ENCODE results near the gene SLC27A2. TPM values are rescaled to one million over a fixed set of nuclear protein-coding genes. Genes with fewer than 3 reads are reported as not detected.
"Not testable (repeated sequence)": the region's sequence is repeated elsewhere in the genome, so short reads cannot be mapped to it uniquely, and the experiment has no call there.

The SLC27A2 gene
- total and polyA plus RNA-seq, 2 donors from 2014 or later, result 26.5 to 31.2 TPM

DNA sequence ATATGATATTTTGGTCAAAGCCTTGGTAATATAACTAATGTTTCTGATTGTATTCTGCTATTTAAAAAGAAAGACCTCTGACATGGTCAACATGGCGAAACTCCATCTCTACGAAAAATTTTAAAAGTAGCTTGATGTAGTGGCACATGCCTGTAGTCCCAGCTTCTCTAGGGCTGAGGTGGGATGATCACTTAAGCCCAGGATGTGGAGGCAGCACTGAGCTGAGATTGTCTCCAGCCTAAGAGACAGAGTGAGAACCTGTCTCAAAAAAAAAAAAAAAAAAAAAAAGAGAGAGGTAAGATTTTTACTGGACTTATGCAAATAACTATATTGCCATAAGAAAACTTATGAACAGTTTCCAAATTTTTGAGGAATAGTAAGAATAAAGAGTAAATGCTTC is 30.5 kb upstream of the SLC27A2 start:
- DNase-seq, result no peak
- Histone ChIP-seq H3K9ac (ENCODE audit: low read length in 3 of 3) (no peak overlapping the region), H3K4me3 (ENCODE audit: low read length in 3 of 3) (no peak overlapping the region), H3K4me1 (ENCODE audit: control insufficient read depth in 2 of 3, insufficient read depth in 2 of 3, low read depth in 1 of 3, low read length in 3 of 3) (no peaks in the 10 kb centered on the region), H3K27ac (ENCODE audit: low read depth in 2 of 2, low read length in 2 of 2) (no peak overlapping the region), H3K27me3 (ENCODE audit: control insufficient read depth, insufficient read depth, low read length) (no peaks in the 10 kb centered on the region), H3K9me3 (ENCODE audit: control insufficient read depth in 2 of 3, insufficient read depth in 1 of 3, low read length in 3 of 3) (no peaks in the 10 kb centered on the region), H3K36me3 (ENCODE audit: control insufficient read depth in 2 of 3, insufficient read depth in 3 of 3, low read length in 3 of 3) (no peaks in the 10 kb centered on the region)
- no peak for FAIRE-seq
- TF ChIP-seq, protein P1, sequence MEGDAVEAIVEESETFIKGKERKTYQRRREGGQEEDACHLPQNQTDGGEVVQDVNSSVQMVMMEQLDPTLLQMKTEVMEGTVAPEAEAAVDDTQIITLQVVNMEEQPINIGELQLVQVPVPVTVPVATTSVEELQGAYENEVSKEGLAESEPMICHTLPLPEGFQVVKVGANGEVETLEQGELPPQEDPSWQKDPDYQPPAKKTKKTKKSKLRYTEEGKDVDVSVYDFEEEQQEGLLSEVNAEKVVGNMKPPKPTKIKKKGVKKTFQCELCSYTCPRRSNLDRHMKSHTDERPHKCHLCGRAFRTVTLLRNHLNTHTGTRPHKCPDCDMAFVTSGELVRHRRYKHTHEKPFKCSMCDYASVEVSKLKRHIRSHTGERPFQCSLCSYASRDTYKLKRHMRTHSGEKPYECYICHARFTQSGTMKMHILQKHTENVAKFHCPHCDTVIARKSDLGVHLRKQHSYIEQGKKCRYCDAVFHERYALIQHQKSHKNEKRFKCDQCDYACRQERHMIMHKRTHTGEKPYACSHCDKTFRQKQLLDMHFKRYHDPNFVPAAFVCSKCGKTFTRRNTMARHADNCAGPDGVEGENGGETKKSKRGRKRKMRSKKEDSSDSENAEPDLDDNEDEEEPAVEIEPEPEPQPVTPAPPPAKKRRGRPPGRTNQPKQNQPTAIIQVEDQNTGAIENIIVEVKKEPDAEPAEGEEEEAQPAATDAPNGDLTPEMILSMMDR (IDR thresholded peaks at IDR 0.05; ENCODE audit: borderline replicate concordance, extremely low read depth, insufficient read depth), result no peak
- intact Hi-C loops (cut with DNase I), result no loop called here

DNA sequence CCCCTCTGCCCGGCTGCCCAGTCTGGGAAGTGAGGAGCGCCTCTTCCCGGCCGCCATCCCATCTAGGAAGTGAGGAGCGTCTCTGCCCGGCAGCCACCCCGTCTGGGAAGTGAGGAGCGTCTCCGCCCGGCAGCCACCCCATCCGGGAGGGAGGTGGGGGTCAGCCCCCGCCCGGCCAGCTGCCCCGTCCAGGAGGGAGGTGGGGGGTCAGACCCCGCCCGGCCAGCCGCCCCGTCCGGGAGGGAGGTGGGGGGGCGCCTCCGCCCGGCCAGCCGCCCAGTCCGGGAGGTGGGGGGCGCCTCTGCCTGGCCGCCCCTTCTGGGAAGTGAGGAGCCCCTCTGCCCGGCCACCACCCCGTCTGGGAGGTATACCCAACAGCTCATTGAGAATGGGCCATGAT is 23.8 kb upstream of the SLC27A2 start:
- H3K9ac ChIP-seq (ENCODE audit: low read length in 3 of 3); DNase-seq; H3K36me3 ChIP-seq (ENCODE audit: control insufficient read depth in 2 of 3, insufficient read depth in 3 of 3, low read length in 3 of 3); H3K9me3 ChIP-seq (ENCODE audit: control insufficient read depth in 2 of 3, insufficient read depth in 1 of 3, low read length in 3 of 3); H3K4me1 ChIP-seq (ENCODE audit: control insufficient read depth in 2 of 3, insufficient read depth in 2 of 3, low read depth in 1 of 3, low read length in 3 of 3); H3K4me3 ChIP-seq (ENCODE audit: low read length in 3 of 3); FAIRE-seq; intact Hi-C loops (cut with DNase I); H3K27ac ChIP-seq (ENCODE audit: low read depth in 2 of 2, low read length in 2 of 2); H3K27me3 ChIP-seq (ENCODE audit: control insufficient read depth, insufficient read depth, low read length): not testable (repeated sequence)

DNA sequence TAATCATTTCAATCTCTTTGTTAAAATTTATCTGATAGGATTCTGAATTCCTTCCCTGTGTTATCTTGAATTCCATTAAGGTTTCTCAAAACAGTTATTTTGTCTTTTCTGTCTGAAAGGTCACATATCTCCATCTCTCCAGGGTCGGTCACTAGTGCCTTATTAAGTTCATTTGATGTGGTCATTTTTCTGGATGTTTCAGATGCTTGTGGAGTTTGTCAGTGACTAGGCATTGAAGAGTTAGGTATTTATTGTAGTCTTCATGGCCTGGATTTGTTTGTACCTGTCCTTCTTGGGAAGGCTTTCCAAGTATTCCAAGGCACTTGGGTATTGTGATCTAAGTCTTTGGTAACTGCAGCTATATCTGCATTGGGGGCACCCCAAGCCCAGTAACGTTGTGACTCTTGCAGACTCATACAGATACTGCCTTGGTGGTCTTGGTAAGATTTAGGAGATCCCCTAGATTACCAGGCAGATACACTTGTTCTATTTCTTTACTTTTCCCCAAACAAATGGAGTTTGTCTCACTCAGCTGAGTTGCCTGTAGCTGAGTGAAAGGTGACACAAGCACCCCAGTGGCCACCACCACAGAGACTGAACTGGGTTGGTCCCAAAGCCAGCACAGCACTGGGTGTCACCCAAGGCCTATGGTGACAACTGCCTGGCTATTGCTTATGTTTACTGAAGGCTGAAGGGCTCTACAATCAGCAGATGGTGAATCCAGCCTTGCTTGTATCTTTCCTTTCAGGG is 18.9 kb upstream of the SLC27A2 start:
- Histone ChIP-seq H3K27me3 (ENCODE audit: control insufficient read depth, insufficient read depth, low read length) (no peaks in the 10 kb centered on the region), H3K27ac (ENCODE audit: low read depth in 2 of 2, low read length in 2 of 2) (no peak overlapping the region), H3K4me1 (ENCODE audit: control insufficient read depth in 2 of 3, insufficient read depth in 2 of 3, low read depth in 1 of 3, low read length in 3 of 3) (peaks cover 0 to 14% (median 0%) of the 10 kb centered on the region in 3 donors), H3K4me3 (ENCODE audit: low read length in 3 of 3) (no peak overlapping the region), H3K9me3 (ENCODE audit: control insufficient read depth in 2 of 3, insufficient read depth in 1 of 3, low read length in 3 of 3) (no peaks in the 10 kb centered on the region), H3K36me3 (ENCODE audit: control insufficient read depth in 2 of 3, insufficient read depth in 3 of 3, low read length in 3 of 3) (no peaks in the 10 kb centered on the region), H3K9ac (ENCODE audit: low read length in 3 of 3) (no peak overlapping the region)
- TF ChIP-seq, protein P1 (IDR thresholded peaks at IDR 0.05; ENCODE audit: borderline replicate concordance, extremely low read depth, insufficient read depth), result no peak
- DNase-seq (no peak), FAIRE-seq (no peak)
- intact Hi-C loops (cut with DNase I), result no loop called here

DNA sequence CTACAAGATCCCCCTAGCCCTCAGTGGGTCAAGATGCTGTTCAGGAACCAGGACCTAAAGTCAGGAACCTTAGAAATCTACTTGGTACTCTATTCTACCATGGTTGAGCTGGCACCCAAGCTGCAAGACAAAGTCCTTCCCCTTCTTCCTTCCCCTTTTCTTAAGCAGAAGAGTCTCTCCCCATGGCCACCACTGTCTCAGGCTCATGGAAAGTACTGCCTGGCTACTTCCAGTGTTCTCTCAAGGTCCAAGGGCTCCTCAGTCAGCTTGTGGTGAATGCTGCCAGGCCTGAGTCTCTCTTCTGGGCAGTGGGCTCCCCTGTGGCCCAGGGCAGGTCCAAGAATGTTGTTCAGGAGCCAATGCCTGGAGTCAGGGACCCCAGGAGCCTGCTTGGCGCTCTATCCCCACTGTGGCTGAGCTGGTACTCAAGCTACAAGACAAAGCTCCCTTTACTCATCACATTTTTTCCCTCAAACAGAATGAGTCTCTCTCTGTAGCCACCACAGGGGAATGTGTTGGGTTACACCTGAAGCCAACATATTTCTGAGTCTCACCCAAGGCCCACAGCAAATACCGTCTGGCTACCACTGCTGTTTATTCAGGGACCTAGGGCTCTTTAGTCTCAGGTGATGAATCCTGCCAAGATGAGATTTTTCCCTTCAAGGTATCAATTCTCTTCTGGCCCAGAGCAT is 18.1 kb upstream of the SLC27A2 start:
- H3K4me1 ChIP-seq (ENCODE audit: control insufficient read depth in 2 of 3, insufficient read depth in 2 of 3, low read depth in 1 of 3, low read length in 3 of 3), result peaks cover 0 to 17% (median 0%) of the 10 kb centered on the region in 3 donors
- no peak for FAIRE-seq
- no peaks in the 10 kb centered on the region for H3K27me3 ChIP-seq (ENCODE audit: control insufficient read depth, insufficient read depth, low read length)
- H3K4me3 ChIP-seq (ENCODE audit: low read length in 3 of 3), result no peak overlapping the region
- H3K9me3 ChIP-seq (ENCODE audit: control insufficient read depth in 2 of 3, insufficient read depth in 1 of 3, low read length in 3 of 3), result no peaks in the 10 kb centered on the region
- no peaks in the 10 kb centered on the region for H3K36me3 ChIP-seq (ENCODE audit: control insufficient read depth in 2 of 3, insufficient read depth in 3 of 3, low read length in 3 of 3)
- TF ChIP-seq, protein P1 (IDR thresholded peaks at IDR 0.05; ENCODE audit: borderline replicate concordance, extremely low read depth, insufficient read depth), result no peak
- H3K27ac ChIP-seq (ENCODE audit: low read depth in 2 of 2, low read length in 2 of 2), result no peak overlapping the region
- DNase-seq, result no peak
- intact Hi-C loops (cut with DNase I), result no loop called here
- H3K9ac ChIP-seq (ENCODE audit: low read length in 3 of 3), result no peak overlapping the region
